Lower lobe of right lung (tissue), 2 donors: ENCODE results near the gene ASTN2. TPM values are rescaled to one million over a fixed set of nuclear protein-coding genes. Genes with fewer than 3 reads are reported as not detected.
A peak's percentile ranks its signal among the peaks of the same experiment; 100 is the strongest.

ENCODE experiments used
- ATAC-seq, 2 donors: fragments of 200-7000 bp; cut with Tn5 transposase; one replicate each; pipeline ENCODE4 v1.9.1; 2020 to 2022; ENCODE audit warnings: mild to moderate bottlenecking in 2 of 2, moderate library complexity in 2 of 2
- DNase-seq: peaks from one replicate; pipeline ENCODE4 v3.0.0-alpha.2; 2020
- H3K27ac ChIP-seq: fragments of 200-600 bp; one replicate; pipeline ENCODE4 v1.8.0; 2022
- H3K27me3 ChIP-seq: fragments of 200-600 bp; one replicate; pipeline ENCODE4 v1.8.0; 2022; ENCODE audit warnings: low read depth
- H3K36me3 ChIP-seq: fragments of 200-600 bp; one replicate; pipeline ENCODE4 v1.8.0; 2022; ENCODE audit warnings: mild to moderate bottlenecking
- H3K4me1 ChIP-seq: fragments of 200-600 bp; one replicate; pipeline ENCODE4 v1.8.0; 2022
- H3K4me3 ChIP-seq: fragments of 200-600 bp; one replicate; pipeline ENCODE4 v1.8.0; 2022; ENCODE audit warnings: mild to moderate bottlenecking
- H3K9me3 ChIP-seq: fragments of 200-600 bp; one replicate; pipeline ENCODE4 v1.8.0; 2022
- CTCF ChIP-seq: fragments of 200-600 bp; IDR thresholded peaks from one replicate; pipeline ENCODE4 v1.8.0; 2022; ENCODE audit warnings: antibody characterized with exemption, mild to moderate bottlenecking
- intact Hi-C: fragments of 100-400 bp; cut with DNase I; formaldehyde crosslinking; loops from one replicate; pipeline ENCODE4 v1.11.0; 2022
- total RNA-seq: library from RNA; stranded (reverse); fragmentation: NEBNext Ultra II Directional; extraction: Animal tissue kit (Norgen Biotek cat#: 25700); gene quantifications from one replicate; pipeline ENCODE4 v1.2.1, GENCODE V29; 2021
- donor health status: DM: no; HTN: yes; CAD: no; lungs with severe emphysema.

The ASTN2 gene
- total RNA-seq, 1 donor from 2014 or later = 4.3 TPM

GRCh38 chr9:116700279-116700678, 714.6 kb downstream of the ASTN2 start:
- Histone ChIP-seq H3K36me3 (peaks cover 28% of the 10 kb centered on the region), H3K9me3 (no peaks in the 10 kb centered on the region), H3K27ac (no peak overlapping the region), H3K4me1 (peaks cover 5% of the 10 kb centered on the region), H3K27me3 (no peaks in the 10 kb centered on the region), H3K4me3 (no peak overlapping the region)
- TF ChIP-seq CTCF = no peak
- intact Hi-C loops = no loop called here
- DNase-seq (no peak), ATAC-seq (no peak)

- Histone ChIP-seq H3K27me3 (no peaks in the 10 kb centered on the region), H3K4me1 (peaks cover 7% of the 10 kb centered on the region), H3K27ac (no peak overlapping the region), H3K4me3 (no peak overlapping the region), H3K36me3 (peaks cover 28% of the 10 kb centered on the region), H3K9me3 (no peaks in the 10 kb centered on the region)
- TF ChIP-seq CTCF = no peak
- DNase-seq (no peak), ATAC-seq (no peak)
- intact Hi-C loops = no loop called here
These were observed 717.0 kb downstream of the ASTN2 start for GRCh38 chr9:116697887-116698286.

GRCh38 chr9:116697362-116697761, 717.5 kb downstream of the ASTN2 start:
- no peaks in the 10 kb centered on the region for H3K27me3 ChIP-seq
- DNase-seq (no peak), ATAC-seq (no peak)
- no peaks in the 10 kb centered on the region for H3K9me3 ChIP-seq
- no peak overlapping the region for H3K27ac ChIP-seq
- TF ChIP-seq CTCF = no peak
- intact Hi-C loops = no loop called here
- H3K4me3 ChIP-seq = no peak overlapping the region
- H3K36me3 ChIP-seq = peaks cover 28% of the 10 kb centered on the region
- peaks cover 13% of the 10 kb centered on the region for H3K4me1 ChIP-seq

- no peak for TF ChIP-seq CTCF
- no peak overlapping the region for H3K4me3 ChIP-seq
- DNase-seq = no peak
- no peaks in the 10 kb centered on the region for H3K27me3 ChIP-seq
- intact Hi-C loops = no loop called here
- H3K4me1 ChIP-seq = peaks cover 14% of the 10 kb centered on the region
- peaks cover 28% of the 10 kb centered on the region for H3K36me3 ChIP-seq
- H3K9me3 ChIP-seq = no peaks in the 10 kb centered on the region
- ATAC-seq = no peak
- no peak overlapping the region for H3K27ac ChIP-seq
These were observed 719.4 kb downstream of the ASTN2 start for GRCh38 chr9:116695438-116695837.

GRCh38 chr9:116694785-116695291, 720.0 kb downstream of the ASTN2 start:
- TF ChIP-seq CTCF = no peak
- H3K36me3 ChIP-seq = peaks cover 24% of the 10 kb centered on the region
- H3K27ac ChIP-seq = no peak overlapping the region
- H3K27me3 ChIP-seq = no peaks in the 10 kb centered on the region
- DNase-seq (no peak), ATAC-seq (no peak)
- intact Hi-C loops = no loop called here
- H3K9me3 ChIP-seq = no peaks in the 10 kb centered on the region
- peaks cover 14% of the 10 kb centered on the region for H3K4me1 ChIP-seq
- no peak overlapping the region for H3K4me3 ChIP-seq

GRCh38 chr9:116693233-116693731, 721.6 kb downstream of the ASTN2 start:
- no peak for TF ChIP-seq CTCF
- intact Hi-C loops = no loop called here
- no peak overlapping the region for H3K27ac ChIP-seq
- H3K9me3 ChIP-seq = no peaks in the 10 kb centered on the region
- H3K27me3 ChIP-seq = no peaks in the 10 kb centered on the region
- peaks cover 9% of the 10 kb centered on the region for H3K36me3 ChIP-seq
- ATAC-seq (peak in 1 of 2 donors; percentile 24), DNase-seq (no peak)
- peaks cover 30% of the 10 kb centered on the region for H3K4me1 ChIP-seq
- no peak overlapping the region for H3K4me3 ChIP-seq
